Hematopoietic multipotent progenitor cell (in vitro differentiated cells): Measurements from ENCODE around the gene REEP2. TPM values are rescaled to one million over a fixed set of nuclear protein-coding genes. Genes with fewer than 3 reads are reported as not detected.

Experiments used
- DNase-seq, 3 donors: peaks; one replicate each; pipeline ENCODE4 v3.0.0-alpha.2; 2011 to 2015; ENCODE audit warnings: low read depth in 2 of 3, low spot score in 2 of 3
- total RNA-seq: library from RNA; depleted of rRNA; stranded (reverse); fragments of >200 nt; gene quantifications from one replicate; pipeline ENCODE4 v1.2.3, GENCODE V29; 2012

Gene REEP2
- total RNA-seq, 1 donor, result 2.7 TPM

DNA sequence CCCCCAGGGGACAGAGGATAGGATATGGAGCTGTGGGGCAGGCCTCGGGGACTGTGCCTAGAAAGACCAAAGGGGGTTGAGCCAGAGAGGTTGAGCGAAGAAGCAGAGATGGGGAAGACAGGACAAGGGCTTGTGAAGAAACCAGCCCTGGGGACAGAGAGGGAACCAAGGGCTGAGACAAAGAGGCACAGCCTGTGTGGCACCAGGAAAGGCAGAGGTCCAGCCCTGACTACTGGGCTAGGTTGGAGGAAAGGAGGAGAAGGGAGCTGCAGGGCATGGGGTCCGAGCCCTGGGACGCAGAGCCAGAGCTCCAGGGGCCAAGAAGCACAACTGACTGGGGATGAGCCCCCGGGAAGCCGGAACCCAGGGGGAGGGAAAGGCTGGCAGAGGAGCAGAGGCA is 9.2 kb downstream of the REEP2 start:
- no peak for DNase-seq

DNA sequence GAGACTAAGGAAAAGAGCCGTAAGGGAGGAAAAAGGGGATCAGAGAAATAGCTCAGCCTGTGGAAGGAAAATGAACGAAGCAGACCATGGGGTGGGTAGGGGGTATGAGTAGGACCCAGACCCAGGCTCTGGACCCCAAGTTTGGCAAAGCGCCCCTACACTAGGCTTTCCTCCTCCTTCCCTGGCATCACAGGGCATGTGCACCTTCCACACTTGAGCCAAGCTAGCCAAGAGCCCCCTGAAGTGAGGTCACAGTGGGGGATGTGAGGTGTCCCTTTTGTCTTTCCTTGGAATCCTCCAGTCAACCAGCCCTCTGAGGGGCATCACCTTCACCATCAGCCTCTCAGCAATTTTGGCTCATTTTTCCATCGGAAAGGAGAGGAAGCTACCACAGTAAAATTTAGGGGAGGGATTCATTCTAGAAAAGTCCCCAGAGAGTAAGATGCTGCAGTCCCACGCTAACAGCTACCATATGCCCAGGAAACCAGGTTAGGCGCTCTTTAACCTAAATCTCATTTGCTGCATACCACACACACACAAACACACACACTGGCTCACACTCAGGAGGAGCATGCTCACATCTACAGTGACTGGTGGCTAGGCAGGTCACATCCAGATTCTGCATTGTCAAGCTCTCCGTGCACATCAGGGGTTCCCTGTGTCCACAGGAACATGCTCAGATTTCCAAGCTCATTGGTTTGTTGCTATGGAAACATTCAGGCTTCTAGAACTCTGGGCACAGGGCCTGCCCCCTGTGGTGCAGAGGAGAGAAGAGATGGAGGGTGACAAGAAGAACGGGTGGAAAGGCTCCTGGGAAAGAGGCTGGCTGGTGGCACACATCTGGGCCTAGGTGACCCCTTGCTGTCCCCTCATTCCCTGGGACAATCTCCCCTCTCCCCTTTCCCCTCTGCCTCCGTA is 9.9 kb downstream of the REEP2 start:
- DNase-seq, result no peak

DNA sequence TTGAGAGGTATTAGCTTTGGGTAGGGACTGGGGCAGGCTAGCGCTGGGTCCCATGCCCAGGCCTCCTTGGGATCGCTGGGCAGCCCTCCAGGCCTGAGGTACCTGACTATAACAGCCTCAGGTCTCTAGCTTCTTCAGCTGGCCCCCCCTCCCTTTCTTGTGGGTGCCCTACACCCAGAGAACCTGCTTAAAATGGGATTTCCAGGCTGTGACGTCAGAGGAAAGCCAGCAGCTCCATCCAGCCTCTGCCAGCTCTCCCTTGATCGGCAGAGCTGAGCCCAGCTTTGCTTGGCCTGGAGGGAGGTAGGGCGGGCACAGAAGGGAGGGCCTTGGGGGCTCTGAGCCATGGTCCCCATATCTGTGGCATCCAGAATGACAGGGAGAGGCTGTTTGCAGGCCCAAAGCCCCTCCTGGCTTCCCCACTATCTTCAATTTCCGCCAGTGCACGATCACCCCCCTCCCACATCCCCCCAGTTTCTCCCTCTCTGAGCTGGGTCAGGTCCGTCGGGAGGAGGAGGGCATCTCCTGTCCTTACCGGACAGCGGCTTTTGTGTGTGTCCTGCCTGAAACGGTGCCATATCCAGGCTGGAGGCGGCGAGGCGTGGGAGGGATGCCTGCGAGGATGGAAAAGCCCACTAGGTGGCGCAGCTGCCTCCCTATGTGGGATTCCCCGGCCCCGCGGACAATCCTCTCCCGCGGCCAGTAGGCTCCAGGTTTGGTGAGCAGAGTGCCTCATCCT is 10.8 kb downstream of the REEP2 start:
- DNase-seq, result peak; percentile 58 to 84 (median 67)

DNA sequence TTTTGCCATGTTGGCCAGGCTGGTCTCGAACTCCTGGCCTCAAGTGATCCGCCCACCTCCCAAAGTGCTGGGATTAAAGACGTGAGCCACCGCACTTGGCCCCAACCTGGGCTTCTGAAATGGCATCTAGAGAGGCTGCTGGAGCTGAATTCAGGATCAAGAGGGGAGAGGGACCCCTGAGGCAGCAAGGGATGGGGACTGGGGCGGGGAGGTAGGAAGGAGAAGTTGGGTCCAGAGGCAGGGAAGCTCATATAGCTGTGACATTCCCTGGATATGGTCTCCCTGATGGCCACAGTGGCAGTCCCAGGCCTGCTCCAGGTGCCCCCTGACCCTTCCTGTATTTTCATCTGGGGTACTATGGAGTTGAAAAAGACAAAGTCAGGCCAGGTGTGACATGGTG is 12.1 kb downstream of the REEP2 start:
- DNase-seq, result no peak

DNA sequence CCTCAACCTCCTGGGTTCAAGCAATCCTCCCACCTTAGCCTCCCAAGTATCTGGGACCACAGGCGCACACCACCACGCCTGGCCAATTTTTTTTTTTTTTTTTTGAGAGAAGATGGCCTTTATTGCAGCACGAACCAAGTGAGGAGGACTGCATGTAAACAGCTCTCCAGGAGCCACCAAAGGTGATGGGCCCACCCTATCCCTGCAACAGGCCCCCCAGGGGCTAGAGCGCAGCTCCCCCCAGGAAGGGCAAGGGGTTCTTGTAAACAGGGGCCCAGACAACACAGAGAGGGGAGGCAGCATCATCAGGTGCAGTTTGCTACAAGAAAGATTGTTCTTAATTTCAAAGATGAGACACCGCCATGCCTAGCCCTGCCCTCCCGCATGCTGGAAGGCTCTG is 13.9 kb downstream of the REEP2 start:
- no peak for DNase-seq

DNA sequence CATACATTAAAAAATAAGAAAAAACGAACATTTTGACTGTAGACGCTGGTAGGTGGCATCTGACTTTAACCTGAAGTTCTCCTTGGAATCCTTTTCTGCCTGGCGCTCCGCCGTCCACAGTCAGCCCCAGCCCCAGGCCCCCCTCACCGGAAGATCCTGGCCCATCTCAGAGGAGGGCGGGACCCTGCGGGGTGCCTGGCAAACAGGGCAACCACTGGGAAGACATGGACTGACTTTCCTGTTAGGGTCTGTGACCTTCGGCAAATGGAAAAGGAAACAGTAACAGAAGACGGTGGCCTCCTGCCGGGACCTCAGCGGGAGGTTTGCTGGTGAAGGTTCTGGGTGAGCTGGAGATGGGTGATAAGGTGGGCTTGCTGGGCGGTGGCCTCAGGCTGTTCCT is 14.7 kb downstream of the REEP2 start:
- DNase-seq, result no peak

DNA sequence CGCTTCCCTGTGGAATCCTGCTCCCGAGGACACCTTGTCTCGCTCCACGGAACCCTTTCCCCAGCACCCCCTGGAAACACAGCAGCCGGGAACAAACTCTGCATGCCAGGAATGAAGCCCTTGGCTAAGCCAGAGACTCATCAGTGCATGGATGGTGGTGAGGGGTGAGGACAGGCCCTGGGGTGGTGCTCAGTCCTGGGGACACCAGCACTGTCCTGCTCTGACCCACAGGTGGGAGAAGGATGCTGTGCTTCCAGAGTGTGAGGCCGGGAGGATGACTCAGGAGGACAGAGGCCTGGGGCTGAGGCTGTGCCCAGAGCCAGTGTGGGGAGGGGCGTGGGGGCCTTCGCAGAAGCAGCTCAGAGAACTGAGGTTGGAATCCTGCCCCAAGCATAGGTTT is 15.3 kb downstream of the REEP2 start:
- DNase-seq, result no peak

DNA sequence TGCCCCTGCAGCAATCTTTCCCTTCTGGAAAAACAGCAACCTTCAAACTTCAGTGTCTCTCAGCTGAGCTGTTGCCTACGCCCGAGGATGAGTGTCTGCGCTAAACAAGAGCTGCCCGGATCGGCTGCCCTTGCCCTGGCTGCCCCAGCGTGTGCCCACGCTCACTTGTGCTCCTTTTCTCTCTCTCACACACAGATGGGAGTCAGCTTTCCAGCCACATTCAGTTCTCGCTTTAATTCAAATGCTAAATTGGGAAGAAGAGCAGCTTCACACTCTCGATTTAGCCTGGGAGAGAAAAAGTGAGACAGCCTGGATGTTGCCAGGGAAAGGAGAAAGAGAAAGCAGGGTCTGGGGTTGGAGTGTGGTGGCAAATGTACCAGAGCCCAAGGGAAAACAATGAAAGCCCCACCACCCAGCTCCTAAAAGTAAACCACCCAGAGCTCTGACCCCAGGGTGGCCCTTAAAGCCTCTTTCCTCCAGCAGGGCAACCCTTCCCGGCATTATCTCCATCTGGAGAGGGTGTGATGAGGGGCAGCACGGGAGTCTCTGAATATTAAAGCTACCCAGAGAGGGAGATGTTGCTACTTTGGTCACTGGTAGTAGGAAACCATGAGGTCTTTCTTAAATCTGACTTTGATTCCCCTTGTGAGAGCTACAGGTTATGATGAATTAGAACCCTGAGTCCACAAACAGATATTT is 16.5 kb downstream of the REEP2 start:
- DNase-seq, result no peak

DNA sequence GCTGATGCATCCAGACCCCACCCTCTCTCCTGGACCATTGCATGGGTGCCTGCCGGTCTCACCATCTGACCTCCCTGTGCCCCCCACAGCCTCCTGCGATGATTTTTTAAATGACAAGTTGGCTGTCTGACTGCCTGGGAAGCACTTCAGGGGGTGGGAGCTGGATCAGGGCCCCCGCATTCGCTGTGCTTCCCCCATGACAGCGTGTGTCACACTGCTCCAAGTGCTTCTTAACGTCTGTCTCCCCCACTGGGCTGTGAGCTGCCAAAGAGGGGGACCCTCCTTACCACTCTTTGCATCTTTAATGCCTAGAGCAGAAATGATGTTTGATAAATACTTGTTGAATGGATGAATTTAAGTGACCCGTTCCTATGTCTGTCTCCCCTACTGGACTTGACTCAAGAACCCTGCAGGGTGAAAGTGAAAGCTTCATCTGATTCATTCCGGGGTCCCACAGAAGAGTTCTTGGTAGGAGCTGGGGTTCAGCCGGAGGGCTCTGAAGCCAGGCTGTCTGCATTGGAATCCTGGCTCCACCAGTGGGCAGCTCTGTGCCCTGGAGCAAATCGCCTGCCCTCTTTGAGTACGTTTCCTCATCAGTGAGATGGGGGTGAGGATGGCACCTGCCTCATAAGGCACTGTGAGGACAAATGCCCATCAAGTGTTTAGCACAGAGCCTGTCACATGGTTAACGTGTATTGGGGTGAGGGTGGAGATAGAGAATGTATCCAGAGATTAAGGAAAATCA is 18.8 kb downstream of the REEP2 start:
- DNase-seq, result no peak

DNA sequence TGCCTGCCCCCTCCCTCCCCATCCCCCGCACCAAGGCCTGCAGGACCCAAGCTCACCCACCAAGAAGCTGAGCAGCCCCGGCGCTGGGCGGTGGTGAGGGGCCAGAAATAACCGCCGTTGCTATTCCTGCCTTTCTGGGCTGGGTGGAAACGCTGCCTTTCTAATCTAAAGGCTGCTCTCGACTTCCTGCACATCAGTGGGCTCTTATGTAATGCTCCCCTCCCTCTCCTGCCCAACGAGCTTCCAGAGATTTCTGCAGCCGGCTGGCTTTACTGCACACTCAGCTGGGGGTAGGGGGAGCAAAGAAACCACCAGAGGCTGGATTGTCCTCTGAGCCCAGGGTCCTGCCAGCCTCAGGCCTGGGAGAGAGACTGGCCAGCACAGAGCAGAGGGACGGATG is 19.5 kb downstream of the REEP2 start:
- no peak for DNase-seq

DNA sequence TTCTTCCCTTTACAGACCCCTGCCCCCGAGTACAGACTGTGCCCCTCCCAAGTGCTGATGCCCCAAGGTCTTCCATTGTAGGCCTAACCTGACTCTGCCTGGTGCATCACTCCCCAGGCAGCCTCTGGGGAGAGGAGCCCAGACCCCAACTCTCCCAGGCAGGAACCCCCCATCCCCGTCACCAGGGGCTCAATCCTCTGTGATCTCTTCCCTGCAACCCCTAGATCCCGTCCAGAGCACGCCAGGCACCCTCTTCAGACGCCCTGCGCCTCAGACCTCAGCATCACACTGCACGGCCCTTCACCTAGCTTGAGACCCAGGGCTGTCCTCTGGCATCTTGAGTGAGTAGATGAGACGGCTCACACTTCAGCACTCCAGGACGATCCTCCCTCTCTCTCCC is 20.0 kb downstream of the REEP2 start:
- DNase-seq, result no peak

DNA sequence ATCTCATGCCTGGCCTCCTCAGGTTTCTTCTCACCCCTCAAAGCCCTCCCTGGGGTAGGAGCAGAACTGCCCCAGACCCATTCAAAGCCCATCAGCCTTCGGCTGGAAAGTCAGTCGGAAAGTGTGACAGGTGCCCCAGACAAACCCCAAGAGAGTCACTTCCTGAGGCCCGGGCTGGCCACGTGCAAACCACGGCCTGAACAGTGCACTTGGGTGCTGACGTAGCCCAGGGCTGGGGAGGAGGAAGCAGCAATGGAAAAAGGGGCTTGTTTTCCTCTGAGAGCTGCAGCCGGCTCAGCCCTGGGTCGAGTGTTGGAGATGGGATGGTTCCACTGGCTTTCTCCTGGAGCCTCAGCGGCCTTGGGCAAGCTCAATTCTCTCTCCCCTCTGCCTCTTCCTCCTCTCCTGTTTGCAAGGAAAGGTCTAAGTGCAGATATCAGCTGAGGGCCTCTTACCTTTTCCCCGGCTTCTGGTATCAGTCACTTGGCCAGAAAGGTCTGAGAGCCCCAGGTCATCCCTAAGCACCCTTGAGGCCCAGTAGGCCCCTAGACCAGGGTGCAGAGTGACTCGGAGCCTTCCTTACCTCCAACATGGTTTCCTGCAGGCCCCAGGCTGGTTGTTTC is 20.6 kb downstream of the REEP2 start:
- DNase-seq, result peak; percentile 38 to 90 (median 82)

DNA sequence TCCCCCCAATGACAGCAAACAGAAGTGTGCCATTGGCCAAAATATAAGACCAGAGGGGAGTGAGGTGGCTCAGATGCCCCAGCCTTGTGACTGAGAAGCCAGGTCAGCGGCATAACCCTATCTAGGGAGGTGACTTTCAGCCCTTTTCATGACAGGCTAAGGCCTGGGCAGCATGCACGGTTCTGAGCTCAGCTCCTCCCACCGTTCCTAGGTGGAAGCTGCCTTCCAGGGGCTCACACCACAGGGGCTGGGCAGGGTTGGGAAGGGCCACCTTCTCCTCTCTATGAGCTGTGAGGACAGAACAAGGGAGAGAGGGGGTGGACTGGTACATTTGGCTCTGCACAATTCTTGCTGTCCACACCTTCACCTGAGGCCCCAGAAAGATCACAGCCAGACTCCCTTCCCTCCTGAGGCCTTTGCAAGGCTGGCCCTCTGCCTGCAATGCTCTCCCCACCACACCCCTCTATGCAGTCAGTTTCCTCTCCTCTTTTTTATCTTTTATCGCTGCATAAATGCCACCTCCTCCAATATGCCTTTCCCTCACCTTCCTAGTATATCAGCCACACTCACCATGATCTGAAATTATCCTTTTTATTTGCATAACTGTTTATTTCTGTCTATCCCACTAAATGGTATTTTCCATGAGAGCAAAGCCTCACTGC is 21.3 kb downstream of the REEP2 start:
- DNase-seq, result no peak

DNA sequence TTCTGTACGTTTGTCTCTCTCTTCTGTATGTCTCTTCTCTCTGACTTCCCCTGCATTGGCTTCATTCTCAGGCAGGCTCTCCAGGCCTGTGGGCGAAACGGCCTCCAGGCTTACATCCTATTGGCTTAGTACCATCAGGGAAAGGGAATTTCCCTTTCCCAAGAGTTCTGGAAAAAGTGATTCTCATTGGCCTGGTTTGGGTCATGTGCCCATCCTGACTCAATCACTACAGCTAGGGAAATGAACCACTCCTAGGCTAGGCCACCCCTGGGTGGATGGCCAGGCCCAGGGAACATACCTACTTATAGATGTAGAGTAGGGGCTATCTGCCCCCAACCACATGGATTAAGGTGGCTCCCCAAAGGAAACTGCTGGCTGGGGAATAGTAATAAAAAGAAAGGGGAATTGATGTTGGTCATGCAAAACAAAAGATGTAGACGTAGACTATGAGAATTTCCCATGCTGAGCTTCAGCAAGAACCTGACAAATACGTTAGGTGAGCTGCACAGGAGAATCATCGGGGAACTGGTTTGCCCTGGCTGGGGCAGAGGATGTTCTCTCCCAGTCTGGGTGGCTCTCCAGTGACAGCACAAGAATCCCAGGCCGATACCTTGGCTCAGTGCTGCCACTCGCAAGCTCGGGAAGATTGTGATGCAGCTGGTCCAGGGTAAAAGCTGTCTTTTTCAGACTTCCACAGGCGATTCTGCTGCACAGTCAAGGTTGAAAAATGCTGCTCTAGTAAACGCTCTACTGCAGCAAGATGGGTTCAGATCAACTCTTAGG is 22.7 kb downstream of the REEP2 start:
- no peak for DNase-seq

DNA sequence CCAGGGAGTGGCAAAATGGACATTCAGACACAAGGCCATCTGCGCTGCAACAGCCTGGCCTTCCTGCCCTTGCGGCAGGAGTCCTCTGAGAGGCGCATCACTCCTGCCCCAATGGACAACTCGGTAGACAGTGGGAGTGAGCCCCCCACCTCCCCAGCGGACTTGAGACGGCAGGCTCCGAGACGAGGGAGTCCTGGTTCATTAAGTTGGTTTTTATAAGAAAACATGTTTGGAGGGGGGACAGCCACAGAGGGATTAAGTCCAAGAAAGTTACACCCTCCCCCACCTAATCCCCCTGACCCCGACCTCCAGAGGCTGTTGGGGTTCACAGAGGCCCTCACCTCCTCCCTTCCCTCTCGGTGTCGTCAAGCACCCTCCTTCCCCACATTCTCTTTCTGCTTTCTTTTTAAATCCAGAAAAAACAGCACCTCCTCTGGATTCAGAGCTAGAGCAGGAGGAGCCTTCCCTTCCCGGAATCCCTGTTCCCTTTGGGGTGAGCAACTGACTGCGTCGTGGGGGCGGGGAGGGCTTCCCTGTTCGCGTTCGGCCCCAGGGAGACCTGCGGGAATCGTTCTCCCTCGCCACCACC is 24.7 kb downstream of the REEP2 start:
- peak in 1 of 3 donors; percentile 35 for DNase-seq

DNA sequence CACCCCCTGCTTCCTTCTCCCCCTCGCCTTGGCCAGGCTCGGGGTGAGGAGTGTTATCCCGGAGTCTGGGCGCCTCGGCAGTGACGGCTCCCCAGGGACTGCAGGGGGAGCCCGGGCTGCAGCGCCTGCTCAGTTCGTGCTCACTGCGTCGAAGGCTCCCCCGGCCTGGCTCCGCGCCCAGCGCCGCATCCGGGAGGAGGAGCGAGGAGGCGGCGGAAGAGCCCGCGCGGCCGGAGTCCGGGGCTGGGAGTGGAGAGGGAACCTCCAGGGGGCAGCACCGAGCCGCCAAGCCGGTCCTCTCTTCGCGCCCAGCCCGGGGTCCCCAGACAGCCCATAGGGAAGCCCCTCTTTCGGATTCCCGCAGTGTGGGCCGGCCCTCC is 25.1 kb downstream of the REEP2 start:
- DNase-seq, result peak; percentile 91 to 96 (median 96)

DNA sequence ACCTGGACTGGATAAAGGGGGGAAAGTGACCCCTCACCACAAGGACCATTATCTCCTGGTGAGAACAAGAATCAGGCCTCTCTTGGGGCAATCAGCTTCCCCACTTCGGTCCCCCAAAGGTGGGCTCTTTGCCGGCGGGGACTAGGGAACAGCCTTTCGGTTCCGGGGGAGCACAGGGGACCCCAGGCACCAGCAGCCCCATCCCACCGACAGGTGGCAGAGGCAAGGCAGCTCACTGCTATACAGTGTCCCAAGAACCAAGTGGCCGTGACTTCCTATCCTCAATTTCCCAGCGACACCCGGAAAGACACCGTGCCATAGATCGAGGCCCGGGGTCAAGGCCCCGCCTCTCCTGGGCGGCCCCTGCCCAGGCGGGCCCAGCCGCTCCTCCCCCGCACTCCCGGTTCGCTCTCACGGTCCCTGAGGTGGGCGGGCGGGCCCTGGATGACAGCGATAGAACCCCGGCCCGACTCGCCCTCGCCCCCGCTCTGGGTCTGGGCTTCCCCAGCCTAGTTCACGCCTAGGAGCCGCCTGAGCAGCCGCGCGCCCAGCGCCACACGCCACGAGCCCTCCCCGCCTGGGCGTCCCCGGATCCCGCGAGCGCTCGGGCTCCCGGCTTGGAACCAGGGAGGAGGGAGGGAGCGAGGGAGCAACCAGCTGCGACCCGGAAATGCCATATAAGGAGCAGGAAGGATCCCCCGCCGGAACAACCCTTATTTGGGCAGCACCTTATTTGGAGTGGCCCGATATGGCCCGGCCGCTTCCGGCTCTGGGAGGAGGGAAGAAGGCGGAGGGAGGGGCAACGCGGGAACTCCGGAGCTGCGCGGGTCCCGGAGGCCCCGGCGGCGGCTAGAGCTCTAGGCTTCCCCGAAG is 25.8 kb downstream of the REEP2 start:
- peak; percentile 98 to 99 (median 98) for DNase-seq
